WTC11 (cell line): ENCODE measurements around the gene CADM1.

Experiments
- TCF7 ChIP-seq: sonication (generic); formaldehyde crosslinking; IDR thresholded peaks from 2 replicates; pipeline ENCODE4 v1.8.0; 2022; ENCODE audit warnings: mild to moderate bottlenecking, low read depth, missing genetic modification reagents, moderate library complexity
- TEAD4 ChIP-seq: sonication (generic); formaldehyde crosslinking; IDR thresholded peaks from 2 replicates; pipeline ENCODE4 v1.8.0; 2022; ENCODE audit warnings: mild to moderate bottlenecking, missing genetic modification reagents
- ZNF423 ChIP-seq: fragments of 250-450 bp; sonication (Bioruptor Pico); IDR thresholded peaks from 2 replicates; pipeline ENCODE4 v2.1.2; 2022; ENCODE audit warnings: mild to moderate bottlenecking, moderate library complexity
- TF ChIP-seq, protein P1 (sequence below): sonication (generic); formaldehyde crosslinking; IDR thresholded peaks from 2 replicates; pipeline ENCODE4 v1.8.0; 2022; ENCODE audit warnings: mild to moderate bottlenecking, missing genetic modification reagents
- TF ChIP-seq, protein P2 (sequence below): fragments of 200-600 bp; IDR thresholded peaks from 2 replicates; pipeline ENCODE4 v1.8.0; 2022; ENCODE audit warnings: antibody characterized with exemption

GRCh38 chr11:115344846-115345245, 159.4 kb downstream of the CADM1 start:
- TF ChIP-seq, protein P1, sequence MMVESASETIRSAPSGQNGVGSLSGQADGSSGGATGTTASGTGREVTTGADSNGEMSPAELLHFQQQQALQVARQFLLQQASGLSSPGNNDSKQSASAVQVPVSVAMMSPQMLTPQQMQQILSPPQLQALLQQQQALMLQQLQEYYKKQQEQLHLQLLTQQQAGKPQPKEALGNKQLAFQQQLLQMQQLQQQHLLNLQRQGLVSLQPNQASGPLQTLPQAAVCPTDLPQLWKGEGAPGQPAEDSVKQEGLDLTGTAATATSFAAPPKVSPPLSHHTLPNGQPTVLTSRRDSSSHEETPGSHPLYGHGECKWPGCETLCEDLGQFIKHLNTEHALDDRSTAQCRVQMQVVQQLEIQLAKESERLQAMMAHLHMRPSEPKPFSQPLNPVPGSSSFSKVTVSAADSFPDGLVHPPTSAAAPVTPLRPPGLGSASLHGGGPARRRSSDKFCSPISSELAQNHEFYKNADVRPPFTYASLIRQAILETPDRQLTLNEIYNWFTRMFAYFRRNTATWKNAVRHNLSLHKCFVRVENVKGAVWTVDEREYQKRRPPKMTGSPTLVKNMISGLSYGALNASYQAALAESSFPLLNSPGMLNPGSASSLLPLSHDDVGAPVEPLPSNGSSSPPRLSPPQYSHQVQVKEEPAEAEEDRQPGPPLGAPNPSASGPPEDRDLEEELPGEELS (CRISPR knock-in tag), result no peak
- TF ChIP-seq, protein P2, sequence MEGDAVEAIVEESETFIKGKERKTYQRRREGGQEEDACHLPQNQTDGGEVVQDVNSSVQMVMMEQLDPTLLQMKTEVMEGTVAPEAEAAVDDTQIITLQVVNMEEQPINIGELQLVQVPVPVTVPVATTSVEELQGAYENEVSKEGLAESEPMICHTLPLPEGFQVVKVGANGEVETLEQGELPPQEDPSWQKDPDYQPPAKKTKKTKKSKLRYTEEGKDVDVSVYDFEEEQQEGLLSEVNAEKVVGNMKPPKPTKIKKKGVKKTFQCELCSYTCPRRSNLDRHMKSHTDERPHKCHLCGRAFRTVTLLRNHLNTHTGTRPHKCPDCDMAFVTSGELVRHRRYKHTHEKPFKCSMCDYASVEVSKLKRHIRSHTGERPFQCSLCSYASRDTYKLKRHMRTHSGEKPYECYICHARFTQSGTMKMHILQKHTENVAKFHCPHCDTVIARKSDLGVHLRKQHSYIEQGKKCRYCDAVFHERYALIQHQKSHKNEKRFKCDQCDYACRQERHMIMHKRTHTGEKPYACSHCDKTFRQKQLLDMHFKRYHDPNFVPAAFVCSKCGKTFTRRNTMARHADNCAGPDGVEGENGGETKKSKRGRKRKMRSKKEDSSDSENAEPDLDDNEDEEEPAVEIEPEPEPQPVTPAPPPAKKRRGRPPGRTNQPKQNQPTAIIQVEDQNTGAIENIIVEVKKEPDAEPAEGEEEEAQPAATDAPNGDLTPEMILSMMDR, result no peak
- TF ChIP-seq ZNF423 (CRISPR knock-in tag) (no peak), TCF7 (CRISPR knock-in tag) (no peak), TEAD4 (CRISPR knock-in tag) (no peak)
